Right ventricle myocardium inferior (tissue), 1 donor: ENCODE data around the gene DPEP1. TPM values are rescaled to one million over a fixed set of nuclear protein-coding genes. Genes with fewer than 3 reads are reported as not detected.

Source experiments
- ATAC-seq: fragments of 200-7000 bp; cut with Tn5 transposase; one replicate; pipeline ENCODE4 v1.9.1; 2020; ENCODE audit warnings: mild to moderate bottlenecking, moderate library complexity
- DNase-seq: peaks from one replicate; pipeline ENCODE4 v3.0.0; 2021; ENCODE audit errors: missing footprints
- intact Hi-C: fragments of 100-400 bp; cut with DNase I; formaldehyde crosslinking; loops from one replicate; pipeline ENCODE4 v1.11.0; 2022
- total RNA-seq: library from RNA; stranded (reverse); fragmentation: NEBNext Ultra II Directional; extraction: Animal tissue kit (Norgen Biotek cat#: 25700); gene quantifications from one replicate; pipeline ENCODE4 v1.2.1, GENCODE V29; 2021
- donor health status: DM: no; HTN: yes; CAD: no; lungs with severe emphysema.

The DPEP1 gene
- total RNA-seq, 1 donor from 2014 or later, result not detected

DNA sequence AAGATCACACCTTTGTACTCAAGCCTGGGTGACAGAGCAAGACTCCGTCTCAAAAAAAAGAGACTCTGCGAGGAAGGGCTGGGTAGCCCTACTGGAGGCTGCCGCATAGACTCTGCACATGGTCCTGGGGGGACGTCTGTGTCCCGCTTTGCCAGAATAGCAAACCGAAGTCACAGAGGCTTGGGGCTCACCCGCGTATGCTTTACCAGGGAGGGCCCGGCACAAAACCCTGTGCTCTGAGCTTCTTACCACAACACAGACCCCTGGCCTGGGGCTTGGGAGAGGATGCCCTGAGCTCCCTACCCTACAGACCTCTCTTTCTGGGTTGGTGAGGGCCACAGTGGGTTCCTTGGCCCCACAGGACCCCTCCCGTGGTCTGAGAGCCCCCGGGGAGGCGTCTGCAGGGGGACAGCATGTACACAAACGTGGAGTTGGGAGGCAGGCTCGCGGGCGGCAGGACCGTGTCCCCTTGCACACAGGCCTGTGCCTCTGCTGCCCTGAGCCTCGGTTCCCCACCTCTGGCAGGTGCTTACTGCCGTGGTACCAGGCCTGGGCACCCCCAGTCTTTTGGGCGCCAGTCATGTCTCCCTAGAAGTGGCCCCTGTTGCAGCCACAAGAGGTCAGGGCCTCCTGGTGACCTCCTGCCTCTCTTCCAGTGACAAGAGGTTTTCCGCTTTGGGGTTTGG, 24.1 kb upstream of the DPEP1 start:
- no peak for DNase-seq
- intact Hi-C loops, result no loop called here
- ATAC-seq, result no peak

DNA sequence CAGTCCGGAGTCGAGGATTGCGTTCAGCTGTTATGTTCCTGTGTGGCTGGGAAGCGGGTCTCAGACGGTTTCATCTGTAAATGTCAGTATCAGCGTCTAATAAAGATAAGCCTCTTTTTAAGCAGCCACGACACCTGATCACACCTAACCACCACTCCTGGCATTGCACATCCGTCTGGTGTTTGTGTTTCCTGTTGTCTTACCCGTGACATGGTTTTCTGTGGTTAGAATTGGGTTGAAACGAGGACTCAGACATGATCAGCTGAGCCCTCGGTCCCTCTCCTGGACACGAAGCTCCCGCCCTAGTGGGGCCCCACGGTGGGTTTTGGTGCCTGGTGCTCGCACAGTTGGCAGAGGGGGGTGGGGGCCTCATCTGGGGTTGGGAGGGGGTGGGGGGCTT, 19.6 kb upstream of the DPEP1 start:
- ATAC-seq (no peak), DNase-seq (no peak)
- intact Hi-C loops, result no loop called here

DNA sequence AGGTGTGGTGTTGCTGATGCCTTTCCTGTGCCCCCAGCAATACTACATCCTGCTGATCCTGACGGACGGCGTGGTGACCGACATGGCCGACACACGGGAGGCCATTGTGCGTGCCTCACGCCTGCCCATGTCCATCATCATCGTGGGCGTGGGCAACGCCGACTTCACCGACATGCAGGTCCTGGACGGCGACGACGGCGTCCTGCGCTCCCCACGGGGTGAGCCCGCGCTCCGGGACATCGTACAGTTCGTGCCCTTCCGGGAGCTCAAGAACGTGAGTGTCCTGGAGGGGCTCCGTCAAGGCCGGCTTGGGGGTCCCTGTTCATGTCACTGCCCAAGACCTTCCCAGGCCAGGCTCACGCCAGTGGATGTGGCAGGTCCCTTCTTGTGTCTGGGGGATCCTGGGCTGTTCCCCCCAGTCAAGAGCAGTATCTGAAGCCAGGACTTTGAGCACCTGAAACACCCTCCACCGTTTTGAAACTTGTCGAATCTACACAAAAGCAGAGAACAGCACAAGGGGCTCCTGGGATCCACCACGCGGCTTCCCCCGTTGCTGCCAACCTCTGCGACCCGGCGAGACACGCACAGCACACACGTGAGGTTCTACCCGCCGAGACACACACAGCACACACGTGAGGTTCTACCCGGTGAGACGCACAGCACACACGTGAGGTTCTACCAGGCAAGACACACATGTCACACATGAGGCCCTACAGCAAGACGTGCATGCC, 17.9 kb upstream of the DPEP1 start:
- no peak for DNase-seq
- no peak for ATAC-seq
- intact Hi-C loops, result no loop called here

DNA sequence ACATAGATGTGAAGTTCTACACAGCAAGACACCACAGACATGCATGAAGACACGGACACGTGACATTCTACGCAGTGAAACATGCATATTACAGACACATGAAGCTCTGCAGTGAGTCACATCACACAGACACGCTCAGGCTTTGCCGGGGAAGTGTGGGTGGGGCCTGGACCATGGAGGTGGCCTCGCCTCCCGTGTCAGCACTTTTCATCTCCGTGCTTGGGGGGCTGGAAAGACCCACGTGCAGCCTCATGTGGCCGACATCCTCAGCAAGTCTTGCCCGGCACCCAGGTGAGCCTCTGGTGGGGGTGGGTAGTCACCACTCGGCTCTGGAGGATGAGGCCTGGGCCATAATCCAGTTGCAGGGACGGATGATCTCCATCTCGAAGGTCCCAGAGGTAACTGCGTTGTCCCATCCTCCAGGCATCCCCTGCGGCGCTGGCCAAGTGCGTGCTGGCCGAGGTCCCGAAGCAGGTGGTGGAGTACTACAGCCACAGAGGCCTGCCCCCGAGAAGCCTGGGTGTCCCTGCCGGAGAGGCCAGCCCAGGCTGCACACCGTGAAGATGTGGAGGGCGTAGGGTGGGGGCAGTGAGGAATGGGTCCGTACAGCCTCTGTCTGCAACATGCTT, 17.3 kb upstream of the DPEP1 start:
- intact Hi-C loops, result no loop called here
- DNase-seq (no peak), ATAC-seq (peak; percentile 24)

DNA sequence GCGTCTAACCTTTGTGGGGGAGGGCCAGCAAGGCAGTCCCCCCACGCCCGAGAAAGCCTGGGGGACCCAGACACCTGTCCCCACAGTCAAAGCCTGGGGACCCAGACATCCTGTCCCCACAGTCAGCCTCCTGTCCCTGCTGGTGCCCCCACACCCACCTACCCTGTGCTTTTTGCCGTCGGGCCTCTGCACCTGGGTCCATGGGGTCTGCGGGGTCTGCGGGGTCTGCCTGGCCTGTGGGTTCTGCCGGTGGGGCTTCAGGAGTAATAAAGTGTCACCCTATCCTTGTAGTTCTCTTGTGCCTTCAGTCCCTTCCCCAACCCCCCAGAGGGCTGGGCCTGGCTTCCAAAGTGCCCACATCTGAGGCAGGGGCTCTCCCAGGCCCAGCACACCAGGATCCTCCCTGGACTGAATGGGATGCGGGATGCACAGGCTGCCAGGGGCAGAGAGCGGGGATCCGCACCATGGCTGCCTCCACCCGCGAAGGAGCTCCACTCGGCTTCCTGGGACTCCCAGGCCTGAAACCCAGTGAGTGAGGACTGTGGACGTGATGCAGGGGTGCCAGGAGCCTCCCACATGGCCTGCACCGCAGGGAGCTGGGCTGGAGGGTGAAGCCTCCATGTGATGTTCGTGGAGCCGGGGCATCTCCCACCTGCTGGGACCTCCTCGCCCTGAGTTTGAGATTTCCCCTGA, 16.3 kb upstream of the DPEP1 start:
- intact Hi-C loops, result no loop called here
- ATAC-seq, result no peak
- DNase-seq, result no peak

DNA sequence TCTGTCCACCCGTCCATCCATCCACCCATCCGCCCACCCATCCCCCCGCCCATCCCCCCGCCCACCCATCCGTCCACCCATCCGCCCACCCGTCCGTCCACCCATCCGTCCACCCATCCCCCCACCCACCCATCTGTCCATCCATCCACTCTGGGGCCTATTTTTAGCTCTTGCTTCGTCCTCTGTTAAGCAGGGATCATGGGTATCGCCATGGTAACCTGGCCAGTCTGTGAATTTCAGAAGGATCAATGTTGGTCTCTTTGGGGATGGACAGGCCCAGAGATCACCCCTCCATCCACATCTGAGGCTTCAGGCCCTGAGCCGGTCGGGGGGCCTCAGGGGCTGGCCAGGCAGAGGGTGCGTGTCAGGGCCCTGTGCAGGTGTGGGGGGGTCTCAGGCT, 15.2 kb upstream of the DPEP1 start:
- intact Hi-C loops, result no loop called here
- DNase-seq, result no peak
- no peak for ATAC-seq

DNA sequence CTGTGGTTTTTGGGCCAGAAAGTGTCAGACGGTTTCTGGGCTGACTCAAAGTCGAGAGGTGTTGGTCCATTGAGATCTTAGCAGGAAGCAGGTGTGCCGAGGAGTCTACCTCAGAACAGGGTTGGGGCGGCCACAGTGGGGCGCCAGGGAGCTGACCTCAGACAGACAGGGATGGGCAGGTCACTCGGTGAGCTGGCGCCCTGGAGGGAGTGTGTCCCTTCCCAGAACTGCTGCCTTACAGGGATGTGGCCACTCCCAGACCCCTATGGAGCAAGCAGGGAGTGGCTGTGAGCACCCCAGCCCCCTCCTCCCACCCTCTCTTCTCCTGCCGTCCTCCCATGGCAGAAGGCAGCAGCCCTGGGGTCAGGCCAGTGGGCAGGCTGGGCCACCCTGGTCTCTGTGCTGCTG, 14.0 kb upstream of the DPEP1 start:
- DNase-seq, result no peak
- intact Hi-C loops, result no loop called here
- ATAC-seq, result no peak

DNA sequence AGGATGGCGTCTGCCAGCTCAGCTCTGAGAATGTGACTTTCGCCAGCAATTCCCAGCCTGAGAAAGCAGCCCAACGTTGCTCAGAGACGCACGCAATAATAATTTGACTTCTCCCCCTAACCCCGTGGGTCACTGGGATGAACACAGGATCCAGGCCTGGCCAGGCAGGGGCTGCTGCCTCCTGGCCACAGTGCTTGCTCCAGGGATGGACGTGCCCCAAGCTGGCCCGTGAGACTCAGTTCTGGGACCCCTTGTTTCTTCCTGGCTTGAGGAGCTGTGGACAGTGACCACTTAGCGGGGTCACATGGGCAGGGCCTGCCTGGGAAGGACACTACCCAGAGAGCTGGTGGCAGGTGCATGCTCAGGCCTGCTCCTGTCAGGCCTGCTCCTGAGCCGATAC, 13.5 kb upstream of the DPEP1 start:
- DNase-seq (no peak), ATAC-seq (no peak)
- intact Hi-C loops, result no loop called here

DNA sequence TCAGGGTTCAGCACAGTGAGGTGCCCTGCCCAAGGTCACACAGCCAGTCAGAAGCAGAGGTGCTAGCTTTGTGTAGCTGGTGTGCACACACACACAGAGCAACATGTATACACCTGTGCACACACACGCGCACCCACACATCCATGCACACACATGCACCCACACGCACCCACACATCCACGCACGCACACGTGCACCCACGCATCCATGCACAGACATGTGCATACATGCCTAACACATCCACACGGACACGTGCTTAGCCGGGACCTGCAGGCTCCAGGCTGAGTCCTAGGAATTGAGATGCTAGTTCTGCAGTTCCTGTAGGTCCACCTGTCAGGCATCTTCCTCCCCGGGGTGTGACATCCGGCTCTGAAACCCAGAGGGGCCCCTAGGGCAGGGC, 13.0 kb upstream of the DPEP1 start:
- DNase-seq, result no peak
- no peak for ATAC-seq
- intact Hi-C loops, result no loop called here

DNA sequence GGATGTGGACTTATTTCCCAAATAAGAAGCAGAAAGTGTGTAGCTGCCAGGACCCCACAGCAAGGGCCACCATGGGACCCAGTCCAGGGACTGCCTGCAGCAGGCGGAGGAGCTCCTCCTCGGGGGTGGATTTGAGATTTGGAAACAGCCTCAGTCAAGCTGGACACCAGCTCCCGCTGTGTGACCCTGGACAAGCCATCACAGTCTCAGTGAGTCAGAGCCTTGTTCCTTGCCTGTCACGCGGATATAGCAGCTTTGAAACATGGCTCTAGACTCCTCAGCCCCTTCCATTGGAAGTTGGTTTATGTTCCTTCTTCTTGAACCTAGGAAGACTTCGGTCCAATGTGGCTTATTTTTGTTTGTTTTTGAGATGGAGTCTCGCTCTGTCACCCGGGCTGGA, 12.5 kb upstream of the DPEP1 start:
- DNase-seq (no peak), ATAC-seq (no peak)
- intact Hi-C loops, result no loop called here

DNA sequence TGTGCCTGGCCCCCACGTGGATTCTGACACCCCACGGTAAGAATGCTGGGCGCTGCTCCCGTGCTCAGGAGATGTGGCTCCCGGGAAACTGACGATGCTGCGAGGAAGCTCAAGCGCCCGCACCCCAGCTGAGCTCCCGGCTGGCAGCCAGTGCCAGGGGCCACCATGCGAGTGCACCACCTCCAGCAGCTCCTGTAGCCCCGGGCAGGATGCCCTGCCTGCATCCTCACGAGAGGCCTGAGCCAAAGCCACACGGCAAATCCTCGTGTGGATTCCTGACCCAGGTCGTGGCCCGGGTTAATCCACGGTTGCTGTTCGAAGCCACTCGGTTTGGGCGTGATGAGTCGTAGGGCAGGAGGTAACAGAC, 11.6 kb upstream of the DPEP1 start:
- ATAC-seq, result no peak
- intact Hi-C loops, result no loop called here
- DNase-seq, result no peak

DNA sequence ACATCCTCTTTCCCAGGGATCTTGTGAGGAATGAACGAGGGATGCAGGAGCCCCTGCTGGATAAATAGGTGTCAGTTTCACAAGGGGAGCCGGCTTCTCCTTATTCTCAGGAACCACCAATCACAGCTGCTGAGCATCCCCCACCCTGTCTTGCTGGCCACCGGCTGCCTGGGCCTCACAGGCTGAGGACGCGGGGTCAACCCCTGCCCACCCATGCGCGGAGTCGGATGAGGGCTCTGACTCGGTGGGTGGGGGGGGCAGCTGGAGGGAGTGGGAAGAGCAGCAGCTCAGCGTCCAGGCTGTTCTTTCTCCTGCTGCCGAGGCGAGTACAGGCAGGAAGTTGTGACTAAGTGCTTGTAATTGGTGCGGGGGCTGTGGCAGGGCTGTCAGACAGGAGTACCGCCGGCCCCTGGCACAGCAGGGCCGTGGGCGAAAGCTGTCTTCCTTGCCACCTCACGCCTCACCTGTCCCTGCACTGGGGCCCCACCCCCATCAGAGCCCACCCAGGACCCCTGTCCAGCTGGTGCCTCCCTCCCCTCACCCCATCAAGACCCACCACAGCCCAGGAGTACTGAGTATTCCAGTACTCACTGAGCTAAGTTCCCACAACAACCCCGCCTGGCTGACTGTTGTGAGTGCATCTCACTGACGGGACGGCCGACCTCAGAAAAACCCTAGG, 11.0 kb upstream of the DPEP1 start:
- intact Hi-C loops, result no loop called here
- DNase-seq (no peak), ATAC-seq (no peak)

DNA sequence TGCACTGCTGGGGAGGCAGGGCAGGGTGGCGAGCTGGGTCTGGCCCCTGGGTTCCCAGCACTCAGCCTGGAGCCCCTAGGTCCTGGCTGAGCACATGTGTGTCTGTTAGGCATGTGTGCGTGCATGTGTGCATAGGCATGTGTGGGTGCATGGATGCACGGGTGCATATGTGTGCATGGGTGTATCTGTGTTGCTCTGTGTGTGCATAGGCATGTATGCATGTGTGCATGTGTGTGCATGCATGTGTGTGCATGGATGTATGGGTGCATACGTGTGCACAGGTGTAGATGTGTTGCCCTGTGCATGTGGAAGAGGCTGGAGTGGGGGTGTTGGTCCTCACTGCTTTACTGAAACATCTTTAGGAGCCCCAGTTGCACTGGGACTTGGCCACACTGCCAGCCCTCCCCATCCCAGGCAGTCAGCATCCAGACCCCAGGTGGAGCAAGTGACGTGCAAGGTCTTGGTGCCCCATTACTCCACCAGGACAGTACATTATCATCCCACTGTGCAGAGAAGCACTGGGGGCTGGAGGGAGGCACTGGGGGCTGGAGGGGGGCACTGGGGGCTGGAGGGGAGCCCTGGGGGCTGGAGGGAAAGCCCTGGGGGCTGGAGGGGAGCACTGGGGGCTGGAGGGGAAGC, 10.4 kb upstream of the DPEP1 start:
- ATAC-seq, result peak; percentile 10
- DNase-seq, result no peak
- intact Hi-C loops, result no loop called here

DNA sequence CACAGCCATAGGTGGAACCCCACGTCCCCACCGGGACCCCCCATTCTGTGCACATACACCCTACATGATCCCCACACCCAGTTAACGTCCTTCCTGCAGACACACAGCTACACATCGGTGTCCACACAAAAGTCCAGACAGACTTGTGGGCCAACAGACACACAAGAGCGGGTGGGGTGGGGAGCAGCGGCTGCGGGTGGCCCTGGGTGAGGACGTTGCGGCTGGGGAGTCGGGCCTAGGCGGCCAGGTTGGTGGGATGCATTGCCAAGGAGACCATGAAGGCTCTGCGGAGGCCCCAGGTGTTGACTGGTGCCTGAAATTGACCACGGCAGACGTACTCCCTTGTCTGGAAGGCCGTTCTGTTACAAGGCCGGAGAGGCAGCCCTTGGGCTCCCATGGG, 8.7 kb upstream of the DPEP1 start:
- ATAC-seq, result no peak
- DNase-seq, result peak; percentile 16
- intact Hi-C loops, result no loop called here

DNA sequence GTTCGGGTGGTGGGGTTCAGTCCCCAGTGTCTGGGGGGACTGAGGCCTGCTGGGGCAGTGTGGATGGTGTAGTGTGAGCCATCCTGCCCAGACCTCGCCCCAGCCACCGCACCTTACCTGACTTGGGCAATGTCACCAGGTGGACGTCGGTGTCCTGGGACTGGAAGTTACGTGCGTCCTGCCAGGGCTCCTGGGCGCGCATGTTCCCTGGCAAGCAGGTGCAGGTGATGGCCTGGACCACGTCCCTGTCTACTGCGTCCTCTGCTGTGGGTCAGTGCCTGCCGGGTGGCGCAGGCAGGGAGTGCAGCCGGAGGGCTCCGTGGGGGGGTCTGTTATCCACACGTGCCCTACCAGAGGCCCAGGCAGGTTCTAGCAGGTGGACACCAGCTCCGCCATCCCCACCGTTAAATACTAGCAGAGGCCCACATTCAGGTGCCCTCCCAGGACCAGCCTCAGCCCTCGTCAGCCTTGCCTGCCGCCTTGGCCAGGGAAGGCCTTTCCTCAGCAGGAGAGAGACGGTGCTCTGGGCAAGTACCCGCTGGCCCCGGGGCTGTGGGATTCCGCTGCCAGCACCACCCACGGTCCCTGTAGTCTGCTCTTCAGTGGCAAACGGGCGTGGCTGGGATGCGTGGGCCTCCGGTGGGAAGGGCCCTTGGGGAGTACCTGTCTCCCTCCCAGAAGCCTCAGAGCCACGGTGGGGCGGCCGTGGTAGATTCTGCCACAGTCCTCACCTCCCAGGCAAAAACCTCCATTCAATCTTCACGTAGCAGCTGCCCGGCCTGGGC, 8.1 kb upstream of the DPEP1 start:
- intact Hi-C loops, result no loop called here
- DNase-seq (peak; percentile 41), ATAC-seq (no peak)

DNA sequence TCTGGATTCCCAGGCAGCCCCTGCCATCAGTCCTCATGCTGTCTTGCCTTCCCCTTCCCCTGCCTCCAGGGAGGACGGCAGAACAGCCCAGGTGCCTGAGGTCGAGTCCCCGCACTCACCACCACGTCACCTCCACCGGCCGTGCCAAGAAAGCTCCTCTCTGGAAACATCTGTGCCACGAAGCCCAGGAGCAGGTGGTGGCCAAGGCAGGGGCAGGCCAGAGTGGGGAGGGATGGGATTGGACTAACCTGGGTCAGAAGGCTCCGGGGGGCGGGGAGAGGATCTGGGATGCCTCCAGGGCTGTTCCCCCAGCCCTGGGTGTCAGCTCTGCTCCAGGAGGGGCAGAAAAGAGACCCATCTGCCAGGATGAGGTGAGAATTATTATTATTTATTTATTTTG, 7.4 kb upstream of the DPEP1 start:
- ATAC-seq, result no peak
- peak; percentile 50 for DNase-seq
- intact Hi-C loops, result no loop called here

DNA sequence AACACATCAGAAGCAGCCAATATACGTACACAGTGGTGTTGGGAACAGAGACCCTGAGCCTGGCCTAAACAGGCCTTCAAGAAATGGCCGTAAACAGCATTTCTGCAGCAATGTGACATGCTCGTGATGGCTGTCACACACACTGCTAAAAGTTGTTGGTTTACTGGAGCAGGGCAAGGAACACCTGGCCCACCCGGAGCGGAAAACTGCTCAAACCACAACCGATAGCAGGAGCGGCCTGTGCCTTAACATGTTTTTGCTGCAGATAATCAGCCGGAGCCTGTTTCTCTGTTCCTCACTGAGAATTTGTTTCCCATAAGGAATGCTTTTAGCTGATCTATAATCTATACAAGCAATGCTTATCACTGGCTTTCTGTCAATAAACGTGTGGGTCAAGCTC, 6.0 kb upstream of the DPEP1 start:
- intact Hi-C loops, result no loop called here
- DNase-seq (no peak), ATAC-seq (no peak)
